HG03039 (cell line): ENCODE data around the gene GNG8.

Experiments used
- ATAC-seq: cut with Tn5 transposase; IDR thresholded peaks from one replicate; pipeline ENCODE4 v1.9.1; 2021; ENCODE audit warnings: mild to moderate bottlenecking, moderate library complexity; ENCODE audit not compliant: unreplicated experiment

Gene GNG8

DNA sequence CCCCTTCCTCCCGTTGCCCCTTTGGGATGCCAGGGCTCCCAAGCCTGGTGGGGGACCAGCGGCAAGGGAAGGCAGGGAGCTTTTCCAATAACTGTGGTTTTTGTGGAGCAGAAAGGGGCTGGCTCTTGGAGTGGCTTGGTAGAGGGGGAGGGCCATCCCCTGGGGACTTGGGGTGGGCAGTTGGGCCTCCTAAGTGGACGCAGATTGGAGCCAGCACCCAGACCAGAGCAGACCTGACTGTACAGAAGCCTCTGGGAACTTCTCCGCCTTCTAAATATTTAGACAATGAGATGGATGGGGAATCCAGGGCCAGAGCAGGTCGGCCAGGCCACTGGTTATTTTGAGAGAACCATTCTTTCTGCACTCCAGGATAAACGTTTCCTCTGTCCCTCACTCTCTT, 15.3 kb downstream of the GNG8 start:
- no peak for ATAC-seq

DNA sequence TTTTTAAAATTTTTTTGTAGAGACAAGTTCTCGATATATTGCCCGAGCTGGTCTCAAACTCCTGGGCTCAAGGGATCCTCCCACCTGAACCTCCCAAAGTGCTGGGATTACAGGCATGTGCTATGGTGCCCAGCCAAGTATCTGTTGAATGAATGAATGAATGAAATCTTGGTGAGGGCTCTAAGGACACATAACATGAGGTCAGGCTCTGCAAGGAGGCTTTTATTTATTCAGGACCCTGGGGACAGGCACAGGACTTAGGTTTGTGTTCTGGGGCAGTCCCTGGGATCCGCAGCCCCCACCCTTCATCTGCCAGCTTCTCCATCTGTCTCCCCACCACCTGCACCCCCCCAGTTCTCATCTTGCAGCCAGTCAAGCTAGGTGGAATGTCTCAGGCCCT, 15.7 kb downstream of the GNG8 start:
- no peak for ATAC-seq

DNA sequence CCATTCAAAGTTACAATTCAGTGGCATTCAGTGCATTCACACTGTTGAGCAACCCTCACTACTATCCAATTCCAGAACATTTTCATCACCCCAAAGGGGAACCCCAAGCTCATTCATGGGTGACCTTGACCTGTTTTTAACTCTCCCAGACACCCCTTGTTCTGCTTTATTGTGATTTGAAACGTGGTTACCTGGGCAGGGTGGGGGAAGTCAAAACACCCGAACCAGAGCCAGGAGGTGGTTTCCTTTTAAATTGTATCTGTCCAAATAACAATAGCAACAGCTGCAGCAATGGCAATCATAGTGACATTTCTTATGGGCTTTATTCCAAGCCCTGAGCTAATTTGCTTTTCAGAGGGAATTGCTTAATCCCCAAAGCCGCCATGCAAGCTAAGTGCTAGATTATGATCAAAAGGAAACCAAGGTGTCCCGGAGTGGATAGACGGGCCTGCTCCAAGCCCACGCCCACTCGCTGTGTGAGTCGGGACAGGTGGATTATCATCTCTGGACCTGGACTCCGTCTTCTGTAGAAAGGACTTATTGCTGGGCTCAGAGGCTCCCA, 17.3 kb downstream of the GNG8 start:
- ATAC-seq: no peak

DNA sequence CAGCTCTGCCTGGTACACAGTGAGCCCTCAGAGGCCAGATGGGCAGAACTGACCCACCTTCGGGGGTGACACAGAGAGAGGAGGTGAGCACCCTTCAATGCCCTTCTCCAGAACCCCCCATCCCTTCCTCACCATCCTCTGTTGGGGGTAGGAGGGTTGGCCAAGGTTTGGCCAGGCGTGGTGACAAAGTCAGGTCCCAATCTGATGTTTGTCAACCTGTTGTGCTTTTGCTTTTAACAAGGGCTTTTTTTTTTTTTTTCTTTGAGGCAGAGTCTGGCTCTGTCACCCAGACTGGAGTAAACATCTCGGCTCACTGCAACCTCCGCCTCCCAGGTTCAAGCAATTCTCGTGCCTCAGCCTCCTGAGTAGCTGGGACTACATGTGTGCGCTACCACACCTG, 18.4 kb downstream of the GNG8 start:
- ATAC-seq: no peak

DNA sequence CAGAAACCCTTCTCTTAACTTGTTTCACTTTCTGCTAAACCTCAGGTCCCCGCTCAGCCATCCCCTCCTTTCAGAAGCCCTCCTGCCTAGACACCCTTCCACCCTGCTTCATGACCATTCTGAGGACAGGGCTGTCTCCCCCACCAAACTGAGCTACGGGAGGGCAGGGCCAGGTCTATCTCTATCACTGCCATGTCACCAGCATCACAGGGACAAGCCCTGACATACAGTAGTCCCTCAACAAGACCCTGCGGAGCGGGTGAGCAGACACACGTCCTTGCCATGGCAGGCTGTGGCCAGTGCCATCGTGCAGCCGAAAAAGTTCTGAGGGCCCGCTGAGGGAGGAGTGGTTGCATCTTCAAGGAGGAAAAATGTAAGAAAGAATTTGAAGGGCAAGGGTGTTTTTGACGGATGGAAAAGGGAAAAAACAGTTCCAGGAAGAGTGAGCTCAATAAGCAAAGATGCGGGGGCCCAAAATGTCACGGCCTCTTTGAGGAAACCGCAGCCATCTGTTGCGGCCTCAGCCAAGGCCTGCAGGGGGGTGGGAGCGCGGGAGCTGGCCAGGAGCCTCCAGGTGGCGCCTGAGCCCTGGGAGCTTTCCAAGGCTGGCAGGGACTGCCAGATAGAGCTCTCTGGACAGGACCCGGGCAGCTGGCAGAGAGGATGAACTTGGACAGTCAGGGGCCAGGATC, 19.2 kb downstream of the GNG8 start:
- ATAC-seq: no peak

DNA sequence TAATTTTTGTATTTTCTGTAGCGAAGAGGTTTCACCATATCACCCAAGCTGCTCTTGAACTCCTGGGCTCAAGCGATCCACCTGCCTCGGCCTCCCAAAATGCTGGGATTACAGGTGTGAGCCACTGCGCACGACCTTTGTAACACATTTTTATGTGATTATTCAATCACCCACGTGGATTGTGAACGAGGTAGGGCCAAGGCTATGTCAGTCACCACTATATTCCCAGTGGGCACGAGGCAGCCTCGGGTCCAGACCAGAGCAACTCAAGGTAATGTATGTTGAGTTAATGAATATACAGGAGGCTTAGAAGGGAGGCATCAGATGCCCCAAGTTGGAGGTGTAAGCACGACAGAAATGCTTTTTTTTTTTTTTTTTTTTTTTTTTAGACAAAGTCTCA, 20.0 kb downstream of the GNG8 start:
- no peak for ATAC-seq

GRCh38 chr19:46614114-46614722, 21.8 kb downstream of the GNG8 start:
- ATAC-seq: no peak

GRCh38 chr19:46613525-46613924, 22.5 kb downstream of the GNG8 start:
- no peak for ATAC-seq

DNA sequence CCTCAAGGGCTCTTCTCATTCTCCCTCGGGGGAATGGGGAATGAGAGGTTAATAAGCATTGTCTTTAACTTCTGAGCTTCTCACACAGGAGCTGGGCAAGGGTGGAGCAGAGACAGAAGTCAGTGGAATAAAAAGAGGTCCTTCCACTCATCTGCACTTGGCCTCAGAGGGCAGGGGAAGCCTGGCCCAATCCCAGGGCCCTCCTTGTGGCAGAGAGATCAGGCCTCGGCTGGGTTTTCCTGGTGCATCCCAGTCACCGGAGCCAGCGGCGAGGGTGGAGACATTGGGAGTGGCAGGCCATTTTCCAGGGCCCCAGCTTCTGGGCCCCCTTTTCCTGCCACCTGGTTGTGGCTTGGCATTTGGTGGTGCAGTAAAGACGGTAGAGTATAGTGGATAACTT, 24.2 kb downstream of the GNG8 start:
- ATAC-seq: no peak

GRCh38 chr19:46610851-46611770, 24.9 kb downstream of the GNG8 start:
- no peak for ATAC-seq

DNA sequence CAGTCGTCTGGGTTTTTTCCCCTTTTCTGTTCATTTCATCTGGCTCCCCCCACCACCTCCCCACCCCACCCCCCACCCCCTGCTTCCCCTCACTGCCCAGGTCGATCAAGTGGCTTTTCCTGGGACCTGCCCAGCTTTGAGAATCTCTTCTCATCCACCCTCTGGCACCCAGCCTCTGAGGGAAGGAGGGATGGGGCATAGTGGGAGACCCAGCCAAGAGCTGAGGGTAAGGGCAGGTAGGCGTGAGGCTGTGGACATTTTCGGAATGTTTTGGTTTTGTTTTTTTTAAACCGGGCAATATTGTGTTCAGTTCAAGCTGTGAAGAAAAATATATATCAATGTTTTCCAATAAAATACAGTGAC, 25.6 kb downstream of the GNG8 start:
- no peak for ATAC-seq

- ATAC-seq: no peak
Measured at GRCh38 chr19:46609511-46610412, 26.2 kb downstream of the GNG8 start.

GRCh38 chr19:46608581-46609345, 27.2 kb downstream of the GNG8 start:
- no peak for ATAC-seq

GRCh38 chr19:46608178-46608577, 27.8 kb downstream of the GNG8 start:
- ATAC-seq: no peak

GRCh38 chr19:46607448-46607841, 28.6 kb downstream of the GNG8 start:
- ATAC-seq: no peak

DNA sequence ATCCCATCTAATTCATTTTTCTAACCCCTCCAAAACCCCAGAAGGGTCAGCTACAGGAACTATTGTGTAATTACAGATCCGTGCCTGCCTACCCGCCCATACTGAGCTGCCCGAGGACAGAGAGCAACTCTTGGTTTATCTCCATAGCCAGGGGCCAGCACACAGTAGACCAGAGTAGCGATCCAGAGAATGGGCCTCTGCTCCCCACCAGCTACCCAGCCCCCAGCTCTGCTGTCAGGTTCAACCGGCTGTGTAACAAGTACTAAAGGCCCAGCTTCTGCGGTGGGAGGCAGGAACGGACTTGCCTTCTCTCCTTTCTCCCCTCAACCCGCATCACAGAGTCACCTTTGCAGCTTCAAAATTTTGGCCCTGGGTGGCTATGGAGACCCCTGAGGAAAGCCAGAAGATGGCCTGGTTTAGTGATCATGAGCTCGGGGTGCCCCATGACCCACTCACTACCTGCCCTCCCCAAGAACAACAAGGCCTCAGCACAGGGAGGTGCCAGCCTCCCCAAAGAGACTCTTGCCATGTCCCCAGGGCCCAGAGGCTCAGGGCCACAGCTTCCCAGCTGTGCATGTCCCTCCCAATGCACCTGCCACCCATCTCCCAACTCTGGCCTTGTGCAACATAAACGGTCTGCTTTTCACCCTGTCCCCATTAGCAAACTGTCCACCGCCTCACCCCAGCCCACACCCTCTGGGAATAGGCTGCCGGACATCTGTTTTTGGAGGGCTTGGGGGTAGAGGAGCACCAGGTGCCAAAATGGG, 29.1 kb downstream of the GNG8 start:
- no peak for ATAC-seq

- ATAC-seq: no peak
Measured at GRCh38 chr19:46606019-46606418, 30.0 kb downstream of the GNG8 start.

- ATAC-seq: no peak
Measured at GRCh38 chr19:46605356-46605821, 30.6 kb downstream of the GNG8 start.

- no peak for ATAC-seq
Measured at GRCh38 chr19:46604781-46605355, 31.1 kb downstream of the GNG8 start.
